Neural progenitor cell (in vitro differentiated cells): ENCODE measurements around the gene GPBAR1. TPM values are rescaled to one million over a fixed set of nuclear protein-coding genes. Genes with fewer than 3 reads are reported as not detected.

Experiments
- DNase-seq: peaks from one replicate; pipeline ENCODE4 v3.0.0-alpha.2; 2016; ENCODE audit warnings: low spot score
- H2AFZ ChIP-seq: fragments of 200-600 bp; sonication (generic); replicated peaks from 2 replicates; pipeline ENCODE4 v1.6.1; 2016; ENCODE audit warnings: antibody characterized with exemption
- H3F3A ChIP-seq: fragments of 200-600 bp; sonication (generic); 2 replicates; pipeline ENCODE4 v1.6.1; 2016; ENCODE audit warnings: antibody characterized with exemption, low read depth
- H3K27ac ChIP-seq: fragments of 200-600 bp; sonication (generic); 2 replicates; pipeline ENCODE4 v1.5.1; 2016; ENCODE audit warnings: mild to moderate bottlenecking
- H3K27me3 ChIP-seq: fragments of 200-600 bp; sonication (generic); 2 replicates; pipeline ENCODE4 v1.6.1; 2016; ENCODE audit warnings: mild to moderate bottlenecking, moderate library complexity
- H3K36me3 ChIP-seq: fragments of 200-600 bp; sonication (generic); 2 replicates; pipeline ENCODE4 v1.5.1; 2016
- H3K4me1 ChIP-seq: fragments of 200-600 bp; sonication (generic); 2 replicates; pipeline ENCODE4 v1.6.1; 2016; ENCODE audit warnings: mixed run types
- H3K4me2 ChIP-seq: fragments of 200-600 bp; sonication (generic); 2 replicates; pipeline ENCODE4 v1.6.1; 2016
- H3K4me3 ChIP-seq: fragments of 200-600 bp; sonication (generic); 2 replicates; pipeline ENCODE4 v1.5.1; 2016
- H3K79me2 ChIP-seq: fragments of 200-600 bp; sonication (generic); 2 replicates; pipeline ENCODE4 v1.6.1; 2016; ENCODE audit warnings: low read depth
- H3K9ac ChIP-seq: fragments of 200-600 bp; sonication (generic); 2 replicates; pipeline ENCODE4 v1.6.1; 2016
- H3K9me3 ChIP-seq: fragments of 200-600 bp; sonication (generic); 2 replicates; pipeline ENCODE4 v1.5.1; 2016; ENCODE audit warnings: low read depth
- H4K20me1 ChIP-seq: fragments of 200-600 bp; sonication (generic); 2 replicates; pipeline ENCODE4 v1.6.1; 2016; ENCODE audit warnings: low read depth
- H3K27ac Mint-ChIP-seq: 3 replicates; pipeline ENCODE4 v1.8.0; 2021; ENCODE audit warnings: mixed read lengths
- H3K27me3 Mint-ChIP-seq: 2 replicates; pipeline ENCODE4 v1.8.0; 2022; ENCODE audit warnings: low read depth, mild to moderate bottlenecking, inconsistent platforms, moderate library complexity, mixed read lengths; ENCODE audit not compliant: insufficient read depth
- H3K36me3 Mint-ChIP-seq: 3 replicates; pipeline ENCODE4 v1.8.0; 2021; ENCODE audit warnings: mixed read lengths
- H3K4me1 Mint-ChIP-seq: 3 replicates; pipeline ENCODE4 v1.8.0; 2021; ENCODE audit warnings: mixed read lengths
- H3K4me3 Mint-ChIP-seq: 3 replicates; pipeline ENCODE4 v1.8.0; 2021; ENCODE audit warnings: mild to moderate bottlenecking, moderate library complexity, mixed read lengths
- H3K9me3 Mint-ChIP-seq: 3 replicates; pipeline ENCODE4 v1.8.0; 2020; ENCODE audit warnings: mixed read lengths
- EZH2 ChIP-seq: fragments of 200-600 bp; sonication (generic); IDR thresholded peaks from 2 replicates; pipeline ENCODE4 v1.6.1; 2017; ENCODE audit warnings: antibody characterized with exemption, mild to moderate bottlenecking, moderate library complexity
- EZH2phosphoT487 ChIP-seq: fragments of 200-600 bp; sonication (generic); IDR thresholded peaks from 2 replicates; pipeline ENCODE4 v1.6.1; 2017; ENCODE audit warnings: antibody characterized with exemption
- total RNA-seq: library from RNA; depleted of rRNA; stranded (reverse); fragments of >200 nt; gene quantifications from 2 replicates; pipeline ENCODE4 v1.2.3, GENCODE V29; 2015; ENCODE audit warnings: low replicate concordance
- TF ChIP-seq, protein P1 (sequence below): fragments of 200-600 bp; sonication (generic); IDR thresholded peaks from 2 replicates; pipeline ENCODE4 v1.5.1; 2017; ENCODE audit warnings: antibody characterized with exemption, mild to moderate bottlenecking

Gene GPBAR1
- total RNA-seq, 1 donor from 2014 or later = not detected

DNA sequence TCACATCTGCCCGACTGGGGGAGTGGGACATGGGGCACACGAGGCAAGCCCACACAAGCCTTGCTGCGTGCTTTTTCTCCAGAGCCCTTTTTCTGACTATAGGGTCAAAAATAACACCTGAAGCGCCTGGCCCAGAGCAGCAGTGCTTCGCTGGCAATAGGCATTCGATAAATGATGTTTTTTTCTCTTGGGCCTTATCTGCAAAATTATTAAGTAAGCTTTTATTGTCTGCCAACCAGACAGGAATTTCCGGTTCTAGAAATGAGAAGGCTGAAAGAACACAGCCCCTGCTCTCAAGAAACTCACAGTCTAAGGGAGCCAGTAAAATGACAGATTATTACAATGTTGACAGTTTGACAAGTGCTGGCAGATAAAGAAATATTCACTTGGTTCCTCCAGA, 34.2 kb downstream of the GPBAR1 start:
- peaks cover 12% of the 10 kb centered on the region for H3F3A ChIP-seq
- no peaks in the 10 kb centered on the region for H3K36me3 ChIP-seq
- H3K4me3 Mint-ChIP-seq = no peak overlapping the region
- H3K27ac Mint-ChIP-seq = peak overlapping the region; percentile 33
- H3K9me3 Mint-ChIP-seq = no peaks in the 10 kb centered on the region
- peaks cover 23% of the 10 kb centered on the region for H3K4me1 Mint-ChIP-seq
- H3K27me3 Mint-ChIP-seq = peaks cover 8% of the 10 kb centered on the region
- no peak overlapping the region for H3K4me3 ChIP-seq
- H3K27me3 ChIP-seq = peaks cover 13% of the 10 kb centered on the region
- no peaks in the 10 kb centered on the region for H3K9me3 ChIP-seq
- peaks cover 14% of the 10 kb centered on the region for H3K4me1 ChIP-seq
- H3K4me2 ChIP-seq = peak overlapping the region; percentile 25
- no peak for DNase-seq
- H3K9ac ChIP-seq = no peak overlapping the region
- H3K27ac ChIP-seq = no peak overlapping the region
- H3K79me2 ChIP-seq = no peaks in the 10 kb centered on the region
- H2AFZ ChIP-seq = no peak overlapping the region
- no peaks in the 10 kb centered on the region for H3K36me3 Mint-ChIP-seq
- H4K20me1 ChIP-seq = no peaks in the 10 kb centered on the region
- no peak for TF ChIP-seq EZH2
- TF ChIP-seq EZH2phosphoT487 = no peak
- TF ChIP-seq, protein P1, sequence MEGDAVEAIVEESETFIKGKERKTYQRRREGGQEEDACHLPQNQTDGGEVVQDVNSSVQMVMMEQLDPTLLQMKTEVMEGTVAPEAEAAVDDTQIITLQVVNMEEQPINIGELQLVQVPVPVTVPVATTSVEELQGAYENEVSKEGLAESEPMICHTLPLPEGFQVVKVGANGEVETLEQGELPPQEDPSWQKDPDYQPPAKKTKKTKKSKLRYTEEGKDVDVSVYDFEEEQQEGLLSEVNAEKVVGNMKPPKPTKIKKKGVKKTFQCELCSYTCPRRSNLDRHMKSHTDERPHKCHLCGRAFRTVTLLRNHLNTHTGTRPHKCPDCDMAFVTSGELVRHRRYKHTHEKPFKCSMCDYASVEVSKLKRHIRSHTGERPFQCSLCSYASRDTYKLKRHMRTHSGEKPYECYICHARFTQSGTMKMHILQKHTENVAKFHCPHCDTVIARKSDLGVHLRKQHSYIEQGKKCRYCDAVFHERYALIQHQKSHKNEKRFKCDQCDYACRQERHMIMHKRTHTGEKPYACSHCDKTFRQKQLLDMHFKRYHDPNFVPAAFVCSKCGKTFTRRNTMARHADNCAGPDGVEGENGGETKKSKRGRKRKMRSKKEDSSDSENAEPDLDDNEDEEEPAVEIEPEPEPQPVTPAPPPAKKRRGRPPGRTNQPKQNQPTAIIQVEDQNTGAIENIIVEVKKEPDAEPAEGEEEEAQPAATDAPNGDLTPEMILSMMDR = no peak

DNA sequence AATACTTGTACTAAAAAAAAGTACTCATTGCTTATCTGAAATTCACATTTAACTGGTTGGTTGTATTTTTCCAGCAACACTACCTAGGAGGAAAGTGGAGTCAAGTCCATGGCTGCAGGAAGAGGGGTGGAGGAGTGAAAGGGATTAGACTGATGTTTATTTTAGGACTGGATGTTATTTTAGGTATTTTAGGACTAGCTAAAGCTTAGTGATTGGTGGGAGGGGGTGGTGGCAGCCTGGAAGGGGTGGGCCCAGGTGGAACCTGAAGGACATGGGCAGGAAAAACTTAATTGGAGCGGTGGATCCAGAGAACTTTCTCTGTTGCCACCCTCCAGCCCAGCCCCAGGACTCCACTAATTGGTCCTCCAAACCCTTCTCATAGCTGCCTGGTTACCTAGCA, 35.4 kb downstream of the GPBAR1 start:
- Histone ChIP-seq H3K4me3 (no peak overlapping the region), H3K9me3 (no peaks in the 10 kb centered on the region), H3K27me3 (peaks cover 13% of the 10 kb centered on the region), H3K9ac (no peak overlapping the region), H3K36me3 (no peaks in the 10 kb centered on the region), H3K79me2 (no peaks in the 10 kb centered on the region), H3K4me1 (peaks cover 9% of the 10 kb centered on the region), H2AFZ (no peak overlapping the region), H3F3A (peaks cover 5% of the 10 kb centered on the region), H3K27ac (no peak overlapping the region), H3K4me2 (no peak overlapping the region), H4K20me1 (no peaks in the 10 kb centered on the region)
- Mint-ChIP-seq H3K4me3 (peak overlapping the region; percentile 22), H3K36me3 (no peaks in the 10 kb centered on the region), H3K27ac (peak overlapping the region; percentile 5), H3K27me3 (peaks cover 8% of the 10 kb centered on the region), H3K9me3 (no peaks in the 10 kb centered on the region), H3K4me1 (peaks cover 16% of the 10 kb centered on the region)
- TF ChIP-seq, protein P1 = no peak
- no peak for TF ChIP-seq EZH2
- TF ChIP-seq EZH2phosphoT487 = no peak
- no peak for DNase-seq

DNA sequence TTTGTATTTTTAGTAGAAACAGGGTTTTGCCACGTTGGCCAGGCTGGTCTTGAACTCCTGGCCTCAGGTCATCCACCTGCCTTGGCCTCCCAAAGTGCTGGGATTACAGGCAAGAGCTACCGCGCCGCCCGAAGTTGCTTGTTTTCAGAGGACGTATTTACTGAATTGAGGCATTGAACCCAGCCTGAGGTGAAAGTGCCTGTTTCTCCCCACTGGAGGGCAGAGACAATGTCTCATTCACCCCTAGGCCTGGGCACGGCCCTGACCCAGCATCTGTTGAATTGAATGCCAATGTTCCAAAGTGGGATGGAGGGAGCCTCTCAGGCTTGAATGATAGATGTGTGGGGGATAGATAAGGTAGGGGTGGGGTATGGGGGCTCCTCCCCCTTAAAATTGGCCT, 36.0 kb downstream of the GPBAR1 start:
- TF ChIP-seq EZH2 = no peak
- TF ChIP-seq, protein P1 = no peak
- TF ChIP-seq EZH2phosphoT487 = no peak
- peaks cover 17% of the 10 kb centered on the region for H3K4me1 Mint-ChIP-seq
- Histone ChIP-seq H3K9ac (no peak overlapping the region), H3K79me2 (no peaks in the 10 kb centered on the region), H4K20me1 (no peaks in the 10 kb centered on the region), H3K4me3 (no peak overlapping the region), H3K27me3 (peaks cover 11% of the 10 kb centered on the region), H2AFZ (no peak overlapping the region), H3K4me1 (peaks cover 9% of the 10 kb centered on the region), H3K27ac (no peak overlapping the region), H3K4me2 (no peak overlapping the region), H3K36me3 (no peaks in the 10 kb centered on the region), H3K9me3 (no peaks in the 10 kb centered on the region), H3F3A (peaks cover 5% of the 10 kb centered on the region)
- no peak for DNase-seq
- peaks cover 8% of the 10 kb centered on the region for H3K27me3 Mint-ChIP-seq
- no peak overlapping the region for H3K27ac Mint-ChIP-seq
- no peaks in the 10 kb centered on the region for H3K9me3 Mint-ChIP-seq
- no peak overlapping the region for H3K4me3 Mint-ChIP-seq
- H3K36me3 Mint-ChIP-seq = no peaks in the 10 kb centered on the region
